ENCODE measurements around the gene CCDC60.

DNA sequence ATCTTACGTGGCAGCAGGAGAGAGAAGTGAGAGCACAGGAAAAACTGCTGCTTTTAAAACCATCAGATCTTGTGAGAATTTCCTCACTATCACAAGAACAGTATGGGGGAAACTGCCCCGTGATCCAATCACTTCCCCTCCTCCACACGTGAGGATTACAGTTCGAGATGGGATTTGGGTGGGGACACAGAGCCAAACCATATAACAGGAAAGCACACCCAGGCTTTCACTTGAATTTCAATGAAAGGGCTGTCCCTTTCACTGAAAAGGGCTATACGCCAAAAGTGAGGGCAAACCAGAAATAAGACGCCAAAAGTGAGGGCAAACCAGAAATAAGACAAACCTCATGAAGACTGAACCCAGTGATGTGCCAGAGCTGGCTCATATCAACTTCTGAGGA is 236.2 kb downstream of the CCDC60 start:
- TF ChIP-seq CTCF (conservative IDR thresholded peaks at IDR 0.05; ENCODE audit: low read depth, low read length): no peak
- TF ChIP-seq EZH2 (IDR thresholded peaks at IDR 0.05; ENCODE audit: borderline replicate concordance, low read depth, low read length, poor library complexity, severe bottlenecking): no peak

Data from A673 (cell line).